HFFc6 (cell line): ENCODE data around the gene GSDMA. TPM values are rescaled to one million over a fixed set of nuclear protein-coding genes. Genes with fewer than 3 reads are reported as not detected.

Source experiments
- DNase-seq: peaks from one replicate; pipeline ENCODE4 v3.0.0-alpha.2; 2018
- H3K27ac Mint-ChIP-seq: 2 replicates; pipeline ENCODE4 v1.8.0; 2020; ENCODE audit warnings: mild to moderate bottlenecking, mixed read lengths
- H3K27me3 Mint-ChIP-seq: 2 replicates; pipeline ENCODE4 v1.8.0; 2021; ENCODE audit warnings: mild to moderate bottlenecking, moderate library complexity, mixed read lengths; ENCODE audit not compliant: insufficient read depth
- H3K36me3 Mint-ChIP-seq: 2 replicates; pipeline ENCODE4 v1.8.0; 2021; ENCODE audit warnings: low read depth, mixed read lengths
- H3K4me1 Mint-ChIP-seq: 2 replicates; pipeline ENCODE4 v1.8.0; 2020; ENCODE audit warnings: low read depth, mixed read lengths
- H3K4me3 Mint-ChIP-seq: 2 replicates; pipeline ENCODE4 v1.8.0; 2020; ENCODE audit warnings: mild to moderate bottlenecking, moderate library complexity, mixed read lengths
- H3K9me3 Mint-ChIP-seq: 2 replicates; pipeline ENCODE4 v1.8.0; 2020; ENCODE audit warnings: mild to moderate bottlenecking, mixed read lengths
- total RNA-seq, 6 experiments: library from RNA; stranded (reverse); fragmentation: NEBNext Ultra II Directional; extraction: Animal tissue kit (Norgen Biotek cat#: 25700); gene quantifications; 2 replicates in 1 of 6; 3 replicates in 5 of 6; pipeline ENCODE4 v1.2.3, GENCODE V29; 2021
- TF ChIP-seq, protein P1 (sequence below): fragments of 200-600 bp; sonication (generic); IDR thresholded peaks from 2 replicates; pipeline ENCODE4 v1.5.0; 2021; ENCODE audit warnings: antibody characterized with exemption, mild to moderate bottlenecking

Gene GSDMA
- total RNA-seq, 6 experiments from 2014 or later = 0.11 to 0.43 (median 0.36) TPM

DNA sequence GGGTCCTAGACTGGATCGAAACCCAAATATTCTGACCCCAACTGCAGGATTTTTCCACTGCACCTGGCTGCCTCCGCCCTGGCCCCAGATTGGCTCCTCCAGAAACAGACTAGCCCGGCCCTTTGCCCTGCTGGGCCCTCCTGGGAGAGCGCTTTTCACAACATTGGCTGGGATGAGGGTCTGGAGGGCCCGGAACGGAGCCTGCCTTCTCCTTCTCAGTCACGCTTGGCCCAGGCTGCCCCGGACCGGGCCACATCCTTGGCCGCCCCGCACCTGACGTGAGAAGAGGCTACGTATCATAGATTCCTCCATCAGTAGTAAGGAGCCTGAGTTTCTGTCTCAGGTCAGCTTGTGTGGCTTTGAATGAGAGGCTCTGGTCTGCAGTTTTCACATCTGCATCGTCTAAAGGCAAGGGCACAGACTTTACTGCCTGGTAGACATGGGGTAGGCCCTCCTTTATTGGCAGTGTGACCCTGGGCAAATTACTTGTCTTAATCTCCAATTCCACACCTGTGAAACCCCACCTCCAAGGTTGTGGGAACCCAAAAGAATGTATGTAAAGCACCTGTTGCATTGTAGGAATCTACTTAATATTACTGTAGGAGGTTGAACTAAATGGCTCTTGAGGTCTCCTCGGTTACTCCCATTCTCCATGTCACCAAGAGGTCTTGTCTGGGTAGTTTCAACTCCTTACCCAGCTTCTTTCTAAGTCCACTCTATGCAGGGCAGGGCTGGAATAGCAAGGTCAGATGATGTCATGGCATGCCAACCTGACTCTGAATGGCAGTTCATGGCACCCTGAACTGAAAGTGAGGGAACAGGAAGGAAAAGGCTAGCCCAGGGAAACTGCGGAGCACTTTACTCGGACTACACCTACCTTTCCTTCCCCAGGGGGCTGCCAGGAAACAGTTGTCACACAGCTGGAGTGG lies 34.6 kb upstream of the GSDMA start:
- peak overlapping the region; percentile 93 for H3K27ac Mint-ChIP-seq
- H3K4me3 Mint-ChIP-seq = peak overlapping the region; percentile 91
- H3K4me1 Mint-ChIP-seq = peaks cover 56% of the 10 kb centered on the region
- H3K9me3 Mint-ChIP-seq = no peaks in the 10 kb centered on the region
- TF ChIP-seq, protein P1, sequence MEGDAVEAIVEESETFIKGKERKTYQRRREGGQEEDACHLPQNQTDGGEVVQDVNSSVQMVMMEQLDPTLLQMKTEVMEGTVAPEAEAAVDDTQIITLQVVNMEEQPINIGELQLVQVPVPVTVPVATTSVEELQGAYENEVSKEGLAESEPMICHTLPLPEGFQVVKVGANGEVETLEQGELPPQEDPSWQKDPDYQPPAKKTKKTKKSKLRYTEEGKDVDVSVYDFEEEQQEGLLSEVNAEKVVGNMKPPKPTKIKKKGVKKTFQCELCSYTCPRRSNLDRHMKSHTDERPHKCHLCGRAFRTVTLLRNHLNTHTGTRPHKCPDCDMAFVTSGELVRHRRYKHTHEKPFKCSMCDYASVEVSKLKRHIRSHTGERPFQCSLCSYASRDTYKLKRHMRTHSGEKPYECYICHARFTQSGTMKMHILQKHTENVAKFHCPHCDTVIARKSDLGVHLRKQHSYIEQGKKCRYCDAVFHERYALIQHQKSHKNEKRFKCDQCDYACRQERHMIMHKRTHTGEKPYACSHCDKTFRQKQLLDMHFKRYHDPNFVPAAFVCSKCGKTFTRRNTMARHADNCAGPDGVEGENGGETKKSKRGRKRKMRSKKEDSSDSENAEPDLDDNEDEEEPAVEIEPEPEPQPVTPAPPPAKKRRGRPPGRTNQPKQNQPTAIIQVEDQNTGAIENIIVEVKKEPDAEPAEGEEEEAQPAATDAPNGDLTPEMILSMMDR = no peak
- H3K36me3 Mint-ChIP-seq = no peaks in the 10 kb centered on the region; the same call in 1 of the 2 replicates
- no peak for DNase-seq
- peaks cover 2% of the 10 kb centered on the region for H3K27me3 Mint-ChIP-seq

DNA sequence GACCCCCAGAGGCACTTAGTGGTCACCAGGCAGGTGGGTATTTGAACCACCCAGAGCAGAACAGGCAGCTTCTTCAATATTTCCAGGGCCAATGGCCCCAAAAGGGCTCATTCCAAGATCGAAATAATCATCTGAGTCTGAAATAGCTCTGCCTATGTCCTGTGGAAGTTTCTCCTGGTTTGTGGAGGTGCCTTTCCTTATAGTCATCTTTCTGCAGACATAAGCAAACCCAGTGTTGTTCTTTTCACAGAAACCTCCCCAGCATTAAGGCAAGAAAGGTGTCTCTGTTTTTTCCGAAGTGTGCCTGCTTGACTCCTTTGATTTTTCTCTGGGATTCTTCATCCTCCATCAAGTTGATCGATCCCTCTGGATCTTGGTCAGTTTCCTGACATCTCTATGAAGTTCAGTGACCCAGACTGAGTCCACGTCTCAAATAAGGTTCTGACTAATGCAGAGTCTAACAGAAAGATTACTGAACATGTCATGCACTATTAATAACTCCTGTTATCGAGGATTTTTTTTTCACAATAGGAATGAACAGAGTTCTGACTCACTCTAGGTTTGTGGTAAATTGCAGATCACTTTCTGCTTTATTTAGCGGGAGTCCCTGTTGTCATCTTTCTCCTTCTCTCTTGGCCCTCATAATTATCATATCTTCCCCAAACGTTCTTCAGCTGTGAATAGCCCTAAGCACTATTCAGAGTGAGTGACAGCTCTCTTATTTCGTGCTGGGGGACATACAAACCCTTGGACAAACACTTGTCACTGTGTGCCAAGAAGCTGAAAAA lies 33.8 kb upstream of the GSDMA start:
- H3K4me3 Mint-ChIP-seq = peak overlapping the region; percentile 91

DNA sequence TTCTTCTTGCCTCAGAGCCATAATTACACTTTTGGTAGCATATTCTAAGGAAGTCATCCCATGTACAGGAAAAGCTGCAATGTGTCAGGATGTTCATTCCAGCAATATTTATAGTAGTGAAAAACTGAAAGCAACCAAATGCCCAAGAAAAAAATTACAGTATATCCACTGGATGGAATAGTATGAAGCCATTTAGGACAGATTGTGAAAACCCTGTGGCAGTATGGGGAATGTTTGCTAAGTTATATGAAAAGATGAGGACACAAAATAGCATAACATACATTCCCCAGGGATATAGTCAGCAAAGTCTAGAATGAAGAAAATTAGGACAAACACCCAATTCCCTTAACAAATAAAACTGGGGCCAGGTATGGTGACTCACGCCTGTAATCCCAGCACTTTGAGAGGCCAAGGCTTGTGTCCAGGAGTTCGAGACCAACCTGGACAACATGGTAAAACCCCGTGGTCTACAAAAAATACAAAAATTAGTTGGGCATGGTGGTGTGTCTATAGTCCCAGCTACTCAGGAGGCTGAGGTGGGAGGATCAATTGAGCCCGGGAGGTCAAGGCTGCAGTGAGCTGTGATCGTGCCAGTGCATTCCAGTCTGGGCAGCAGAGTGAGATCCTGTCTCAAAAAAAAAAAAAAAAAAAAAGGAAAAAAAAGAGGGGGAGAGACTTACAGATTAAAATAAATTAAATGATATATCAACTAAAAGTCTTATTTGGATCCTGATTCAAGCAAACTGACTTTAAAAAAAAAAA lies 33.0 kb upstream of the GSDMA start:
- Mint-ChIP-seq H3K4me3 (peak overlapping the region; percentile 91), H3K4me1 (peaks cover 46% of the 10 kb centered on the region), H3K36me3 (no peaks in the 10 kb centered on the region; the same call in 1 of the 2 replicates), H3K27ac (peak overlapping the region; percentile 93), H3K27me3 (peaks cover 3% of the 10 kb centered on the region), H3K9me3 (no peaks in the 10 kb centered on the region)
- DNase-seq = peak; percentile 83
- TF ChIP-seq, protein P1 = no peak

More for the DNA sequence above, 33.8 kb upstream of the GSDMA start:
- TF ChIP-seq, protein P1 = no peak
- no peaks in the 10 kb centered on the region; the same call in 1 of the 2 replicates for H3K36me3 Mint-ChIP-seq
- H3K4me1 Mint-ChIP-seq = peaks cover 53% of the 10 kb centered on the region
- peak; percentile 92 for DNase-seq
- peaks cover 3% of the 10 kb centered on the region for H3K27me3 Mint-ChIP-seq
- no peaks in the 10 kb centered on the region for H3K9me3 Mint-ChIP-seq
- peak overlapping the region; percentile 93 for H3K27ac Mint-ChIP-seq

DNA sequence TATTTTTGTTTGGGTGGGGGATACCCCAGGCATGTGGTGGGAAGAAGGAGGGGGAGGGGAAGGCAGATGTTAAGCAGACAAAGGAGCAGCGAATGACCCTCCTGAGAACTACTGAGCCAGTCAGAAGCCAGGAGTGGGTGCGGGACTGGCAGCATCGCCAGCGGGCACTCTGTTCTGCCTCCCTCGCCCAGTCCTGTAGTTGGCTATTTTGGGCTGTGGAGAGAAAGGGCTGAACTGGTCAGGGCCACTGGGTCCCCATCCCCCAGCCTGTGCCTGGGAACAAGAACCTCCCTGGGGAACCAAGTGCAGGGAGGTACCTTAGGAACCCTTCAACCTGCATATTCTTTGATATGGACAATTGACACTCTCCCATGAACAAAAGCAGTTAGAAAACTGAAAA lies 28.9 kb upstream of the GSDMA start:
- peaks cover 27% of the 10 kb centered on the region for H3K4me1 Mint-ChIP-seq
- no peak overlapping the region for H3K27ac Mint-ChIP-seq
- no peak for DNase-seq
- TF ChIP-seq, protein P1 = no peak
- no peaks in the 10 kb centered on the region for H3K9me3 Mint-ChIP-seq
- no peaks in the 10 kb centered on the region for H3K36me3 Mint-ChIP-seq
- H3K4me3 Mint-ChIP-seq = no peak overlapping the region
- peaks cover 6% of the 10 kb centered on the region for H3K27me3 Mint-ChIP-seq

DNA sequence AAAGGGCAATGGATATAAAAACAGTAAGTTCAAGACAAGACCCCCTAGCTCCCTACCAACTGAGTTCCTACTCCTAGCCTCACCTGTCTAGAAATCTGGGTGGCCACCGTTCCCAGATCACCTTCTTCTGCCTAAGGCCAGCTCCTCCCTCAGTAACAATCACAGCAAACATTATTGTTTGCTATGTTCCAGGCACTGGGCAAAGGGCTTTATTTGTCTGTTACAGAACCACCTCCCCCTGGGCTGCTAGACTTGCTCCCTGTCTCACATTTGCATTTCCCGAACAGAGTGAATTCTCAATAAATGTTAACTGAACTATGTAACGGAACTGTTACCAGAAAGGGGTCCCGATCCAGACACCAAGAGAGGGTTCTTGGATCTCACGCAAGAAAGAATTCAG lies 28.5 kb upstream of the GSDMA start:
- Mint-ChIP-seq H3K4me3 (no peak overlapping the region), H3K9me3 (no peaks in the 10 kb centered on the region), H3K4me1 (peaks cover 27% of the 10 kb centered on the region), H3K27me3 (peaks cover 6% of the 10 kb centered on the region), H3K36me3 (no peaks in the 10 kb centered on the region), H3K27ac (no peak overlapping the region)
- no peak for DNase-seq
- TF ChIP-seq, protein P1 = no peak
